Central memory CD8-positive, alpha-beta T cell (primary cell): ENCODE results near the gene ACTA2.
A peak's percentile ranks its signal among the peaks of the same experiment; 100 is the strongest.

Source experiments
- ATAC-seq: fragments of 150-1000 bp; cut with Tn5 transposase; replicated peaks from 2 replicates; pipeline ENCODE4 v1.10.0; 2022; ENCODE audit warnings: mild to moderate bottlenecking, moderate FRiP score, moderate number of reproducible peaks; ENCODE audit not compliant: poor library complexity, severe bottlenecking; ENCODE audit errors: extremely low read depth
- DNase-seq, 2 donors: peaks; one replicate each; pipeline ENCODE4 v3.0.0; 2021; ENCODE audit warnings: low spot score in 2 of 2
- H3K27ac Mint-ChIP-seq: one replicate; pipeline ENCODE4 v1.8.0; 2022; ENCODE audit warnings: low read depth, mild to moderate bottlenecking, moderate library complexity, mixed read lengths
- H3K27me3 Mint-ChIP-seq: one replicate; pipeline ENCODE4 v1.8.0; 2022; ENCODE audit warnings: mixed read lengths
- H3K36me3 Mint-ChIP-seq: one replicate; pipeline ENCODE4 v1.8.0; 2022; ENCODE audit warnings: mild to moderate bottlenecking, moderate library complexity, mixed read lengths; ENCODE audit not compliant: insufficient read depth
- H3K4me1 Mint-ChIP-seq: one replicate; pipeline ENCODE4 v1.8.0; 2022; ENCODE audit warnings: mixed read lengths
- H3K4me3 Mint-ChIP-seq: one replicate; pipeline ENCODE4 v1.8.0; 2022; ENCODE audit warnings: mild to moderate bottlenecking, moderate library complexity, mixed read lengths
- H3K9me3 Mint-ChIP-seq: one replicate; pipeline ENCODE4 v1.8.0; 2022; ENCODE audit warnings: mixed read lengths

ACTA2 gene

GRCh38 chr10:88961266-88961665 lies 8.7 kb upstream of the ACTA2 start:
- Mint-ChIP-seq H3K9me3 (no peaks in the 10 kb centered on the region), H3K36me3 (peaks cover 2% of the 10 kb centered on the region), H3K27me3 (no peaks in the 10 kb centered on the region), H3K27ac (no peak overlapping the region), H3K4me3 (no peak overlapping the region), H3K4me1 (peaks cover 23% of the 10 kb centered on the region)
- DNase-seq, result no peak
- no peak for ATAC-seq

GRCh38 chr10:88960802-88961201 lies 8.2 kb upstream of the ACTA2 start:
- Mint-ChIP-seq H3K4me1 (peaks cover 23% of the 10 kb centered on the region), H3K4me3 (no peak overlapping the region), H3K9me3 (no peaks in the 10 kb centered on the region), H3K27ac (no peak overlapping the region), H3K27me3 (no peaks in the 10 kb centered on the region), H3K36me3 (peaks cover 2% of the 10 kb centered on the region)
- no peak for ATAC-seq
- DNase-seq, result no peak

DNA sequence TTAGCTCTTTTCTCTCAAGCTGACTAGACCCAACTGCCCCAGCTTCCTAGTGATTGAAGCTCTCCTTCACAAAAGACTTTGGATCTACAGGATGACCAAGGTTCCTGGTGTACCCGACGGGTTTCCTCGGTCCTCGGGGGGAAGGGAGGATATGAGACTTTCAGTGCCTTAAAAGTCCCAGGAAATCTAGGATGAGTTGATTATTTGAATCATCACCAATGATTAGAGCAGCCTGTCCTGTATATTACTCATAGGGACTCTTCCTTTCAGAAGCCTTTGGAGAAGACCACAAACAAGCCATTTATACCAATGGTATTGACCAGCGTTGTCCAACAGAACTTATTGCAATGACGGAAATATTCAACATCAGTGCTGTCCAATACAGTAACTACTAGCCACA lies 6.1 kb upstream of the ACTA2 start:
- ATAC-seq (no peak), DNase-seq (no peak)
- H3K4me1 Mint-ChIP-seq, result peaks cover 25% of the 10 kb centered on the region
- no peak overlapping the region for H3K4me3 Mint-ChIP-seq
- H3K9me3 Mint-ChIP-seq, result no peaks in the 10 kb centered on the region
- peaks cover 2% of the 10 kb centered on the region for H3K36me3 Mint-ChIP-seq
- H3K27ac Mint-ChIP-seq, result no peak overlapping the region
- no peaks in the 10 kb centered on the region for H3K27me3 Mint-ChIP-seq

DNA sequence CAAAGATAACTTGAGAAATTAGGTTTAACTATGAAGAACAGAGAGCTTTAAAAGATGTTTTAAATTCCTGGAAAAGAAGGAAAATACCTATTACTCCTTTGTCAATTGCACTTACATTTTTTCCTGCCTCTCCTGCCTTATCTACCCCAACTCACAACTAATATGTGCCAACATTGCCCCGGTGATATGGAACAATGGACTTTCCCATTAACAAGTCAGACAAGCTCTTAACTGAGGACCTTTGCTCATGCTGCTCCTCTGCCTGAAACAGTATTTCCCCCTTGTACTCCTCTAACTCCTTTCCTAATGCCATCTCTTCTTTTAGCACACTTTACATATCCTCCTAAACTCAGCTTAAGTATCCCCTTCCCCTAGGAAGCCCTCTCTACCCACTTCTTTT lies 4.8 kb upstream of the ACTA2 start:
- Mint-ChIP-seq H3K27me3 (no peaks in the 10 kb centered on the region), H3K4me3 (no peak overlapping the region), H3K9me3 (no peaks in the 10 kb centered on the region), H3K36me3 (peaks cover 2% of the 10 kb centered on the region), H3K4me1 (peaks cover 23% of the 10 kb centered on the region), H3K27ac (no peak overlapping the region)
- ATAC-seq (no peak), DNase-seq (no peak)

DNA sequence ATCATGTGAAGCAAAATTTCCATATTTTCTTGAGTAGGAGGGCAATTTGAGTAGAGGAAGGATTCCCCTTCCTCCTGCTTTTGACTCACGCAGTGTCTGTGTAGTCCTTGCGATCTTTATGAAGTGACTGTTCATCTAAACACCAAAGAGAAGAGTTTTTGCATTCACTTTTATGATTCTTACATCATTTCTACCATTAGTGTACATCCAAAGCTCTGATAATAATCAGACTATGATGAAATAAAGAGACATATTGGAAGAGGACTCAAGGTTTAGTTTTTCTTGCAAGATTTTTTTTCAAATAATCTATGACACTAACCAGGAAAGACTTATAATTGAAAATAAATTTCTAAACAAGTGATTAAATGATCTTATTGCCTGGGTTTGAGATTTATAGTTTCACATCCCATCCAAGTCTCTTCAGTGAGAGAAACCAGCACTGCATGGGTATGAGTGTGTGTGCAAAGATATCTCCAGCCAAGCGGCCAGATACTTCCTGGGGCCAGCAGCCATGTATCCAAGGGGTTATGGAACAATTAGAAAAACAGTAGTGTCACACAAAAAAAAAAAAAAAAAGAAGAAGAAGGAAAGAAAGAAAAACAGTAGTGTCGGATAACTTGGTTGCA lies 2.0 kb upstream of the ACTA2 start:
- no peaks in the 10 kb centered on the region for H3K27me3 Mint-ChIP-seq
- H3K36me3 Mint-ChIP-seq, result peaks cover 3% of the 10 kb centered on the region
- ATAC-seq (no peak), DNase-seq (no peak)
- no peaks in the 10 kb centered on the region for H3K9me3 Mint-ChIP-seq
- no peak overlapping the region for H3K4me3 Mint-ChIP-seq
- H3K27ac Mint-ChIP-seq, result no peak overlapping the region
- H3K4me1 Mint-ChIP-seq, result peaks cover 5% of the 10 kb centered on the region

DNA sequence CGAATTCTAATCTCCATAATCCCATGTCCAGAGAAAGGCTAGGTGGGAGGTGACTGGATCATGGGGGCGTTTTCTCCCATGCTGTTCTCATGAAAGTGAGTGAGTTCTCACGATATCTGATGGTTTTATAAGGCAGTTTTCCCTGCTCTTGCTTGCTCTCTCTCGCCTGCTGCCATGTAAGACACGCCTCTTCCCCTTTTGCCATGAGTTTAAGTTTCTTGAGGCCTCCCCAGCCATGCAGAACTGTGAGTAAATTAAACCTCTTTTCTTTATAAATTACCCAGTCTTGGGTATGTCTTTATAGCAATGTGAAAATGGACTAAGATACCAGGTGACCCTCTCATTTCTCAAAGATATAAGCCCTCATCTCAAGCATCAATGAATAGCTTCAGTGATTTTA lies 1.1 kb upstream of the ACTA2 start:
- H3K27me3 Mint-ChIP-seq, result no peaks in the 10 kb centered on the region
- H3K4me3 Mint-ChIP-seq, result no peak overlapping the region
- H3K36me3 Mint-ChIP-seq, result peaks cover 3% of the 10 kb centered on the region
- no peak for ATAC-seq
- no peak overlapping the region for H3K27ac Mint-ChIP-seq
- peaks cover 5% of the 10 kb centered on the region for H3K4me1 Mint-ChIP-seq
- H3K9me3 Mint-ChIP-seq, result no peaks in the 10 kb centered on the region
- no peak for DNase-seq

GRCh38 chr10:88949912-88950837 lies 2.4 kb downstream of the ACTA2 start:
- no peak overlapping the region for H3K27ac Mint-ChIP-seq
- DNase-seq (no peak), ATAC-seq (no peak)
- H3K27me3 Mint-ChIP-seq, result no peaks in the 10 kb centered on the region
- peaks cover 5% of the 10 kb centered on the region for H3K4me1 Mint-ChIP-seq
- H3K4me3 Mint-ChIP-seq, result no peak overlapping the region
- peaks cover 4% of the 10 kb centered on the region for H3K36me3 Mint-ChIP-seq
- no peaks in the 10 kb centered on the region for H3K9me3 Mint-ChIP-seq

DNA sequence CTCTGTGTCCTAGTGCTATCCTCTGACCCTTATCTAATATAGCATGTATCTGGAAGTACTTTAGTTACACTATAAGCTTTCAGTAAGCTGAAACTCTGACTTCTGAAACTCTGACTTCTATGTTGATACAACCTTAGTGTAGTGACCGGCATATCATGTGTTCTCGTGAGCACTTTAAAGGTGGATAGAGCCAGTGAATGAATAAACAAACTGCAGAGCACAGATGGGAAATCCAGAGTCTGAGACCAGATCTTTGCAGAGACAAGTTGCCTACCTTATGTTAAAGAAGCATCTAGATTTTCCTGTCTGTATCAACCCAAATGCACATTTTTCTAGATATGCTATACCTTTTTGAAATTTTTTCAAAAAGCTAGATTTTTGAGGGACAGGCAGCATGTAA lies 3.5 kb downstream of the ACTA2 start:
- H3K4me3 Mint-ChIP-seq, result no peak overlapping the region
- H3K4me1 Mint-ChIP-seq, result peaks cover 5% of the 10 kb centered on the region
- DNase-seq, result no peak
- no peak for ATAC-seq
- H3K9me3 Mint-ChIP-seq, result no peaks in the 10 kb centered on the region
- peaks cover 4% of the 10 kb centered on the region for H3K36me3 Mint-ChIP-seq
- H3K27me3 Mint-ChIP-seq, result no peaks in the 10 kb centered on the region
- H3K27ac Mint-ChIP-seq, result no peak overlapping the region

DNA sequence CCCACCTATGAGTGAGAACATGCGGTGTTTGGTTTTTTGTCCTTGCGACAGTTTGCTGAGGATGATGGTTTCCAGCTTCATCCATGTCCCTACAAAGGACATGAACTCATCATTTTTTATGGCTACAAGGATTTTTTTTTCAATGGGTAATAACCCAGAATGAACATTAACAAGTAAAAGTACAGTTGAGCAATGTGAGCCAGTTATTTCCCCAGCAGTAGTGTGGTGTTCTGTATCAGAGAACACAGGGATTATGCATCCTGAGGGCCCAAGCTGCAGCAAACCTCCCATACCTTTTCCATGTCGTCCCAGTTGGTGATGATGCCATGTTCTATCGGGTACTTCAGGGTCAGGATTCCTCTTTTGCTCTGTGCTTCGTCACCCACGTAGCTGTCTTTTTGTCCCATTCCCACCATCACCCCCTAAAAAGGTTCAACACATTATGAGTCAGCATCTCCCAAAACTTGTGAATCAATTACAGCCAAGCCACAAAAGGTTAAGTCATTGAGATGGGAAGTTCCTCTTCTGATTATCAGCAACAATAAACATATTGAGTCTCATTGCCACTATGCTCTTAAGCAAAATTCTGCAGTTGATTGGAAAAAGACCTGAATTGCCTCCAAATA lies 5.5 kb downstream of the ACTA2 start:
- Mint-ChIP-seq H3K36me3 (peaks cover 6% of the 10 kb centered on the region), H3K9me3 (no peaks in the 10 kb centered on the region), H3K4me1 (no peaks in the 10 kb centered on the region), H3K27me3 (no peaks in the 10 kb centered on the region), H3K4me3 (no peak overlapping the region), H3K27ac (no peak overlapping the region)
- ATAC-seq, result no peak
- no peak for DNase-seq

GRCh38 chr10:88946200-88946599 lies 6.4 kb downstream of the ACTA2 start:
- no peak for ATAC-seq
- DNase-seq, result no peak
- Mint-ChIP-seq H3K4me3 (no peak overlapping the region), H3K9me3 (no peaks in the 10 kb centered on the region), H3K27me3 (no peaks in the 10 kb centered on the region), H3K36me3 (peaks cover 6% of the 10 kb centered on the region), H3K4me1 (no peaks in the 10 kb centered on the region), H3K27ac (no peak overlapping the region)

DNA sequence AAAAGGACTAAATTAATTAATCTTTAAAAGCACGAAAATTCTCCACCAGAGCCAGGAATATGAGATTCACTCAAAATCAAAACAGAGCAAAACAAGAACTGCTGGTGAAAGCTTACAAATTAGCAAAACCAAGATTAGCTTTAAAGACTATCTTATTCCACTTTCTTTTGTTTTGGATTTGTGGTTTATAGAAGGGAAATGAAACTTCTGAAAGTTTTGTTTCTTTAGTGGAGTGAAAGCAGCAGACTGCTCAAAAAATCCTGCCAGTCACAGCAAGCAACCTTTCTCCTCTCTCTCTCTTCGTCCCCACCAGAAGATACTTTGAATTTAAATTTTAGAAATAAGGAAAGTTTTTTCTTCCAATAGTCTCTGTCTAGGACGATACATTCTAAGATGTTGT lies 7.8 kb downstream of the ACTA2 start:
- no peaks in the 10 kb centered on the region for H3K4me1 Mint-ChIP-seq
- no peak overlapping the region for H3K27ac Mint-ChIP-seq
- no peaks in the 10 kb centered on the region for H3K27me3 Mint-ChIP-seq
- no peak overlapping the region for H3K4me3 Mint-ChIP-seq
- no peak for DNase-seq
- no peak for ATAC-seq
- no peaks in the 10 kb centered on the region for H3K9me3 Mint-ChIP-seq
- H3K36me3 Mint-ChIP-seq, result peaks cover 5% of the 10 kb centered on the region

GRCh38 chr10:88943778-88944177 lies 8.8 kb downstream of the ACTA2 start:
- Mint-ChIP-seq H3K27ac (no peak overlapping the region), H3K4me1 (no peaks in the 10 kb centered on the region), H3K27me3 (no peaks in the 10 kb centered on the region), H3K4me3 (no peak overlapping the region), H3K9me3 (no peaks in the 10 kb centered on the region), H3K36me3 (peaks cover 5% of the 10 kb centered on the region)
- DNase-seq, result no peak
- ATAC-seq, result no peak

GRCh38 chr10:88941026-88941425 lies 11.5 kb downstream of the ACTA2 start:
- no peak for ATAC-seq
- Mint-ChIP-seq H3K9me3 (no peaks in the 10 kb centered on the region), H3K4me3 (no peak overlapping the region), H3K4me1 (peaks cover 6% of the 10 kb centered on the region), H3K36me3 (peaks cover 3% of the 10 kb centered on the region), H3K27me3 (no peaks in the 10 kb centered on the region), H3K27ac (peak overlapping the region; percentile 6)
- no peak for DNase-seq
